Thymus (tissue), 11 donors: ENCODE data around the gene ZNF516. TPM values are rescaled to one million over a fixed set of nuclear protein-coding genes. Genes with fewer than 3 reads are reported as not detected.
A peak's percentile ranks its signal among the peaks of the same experiment; 100 is the strongest.

Experiments used
- DNase-seq, 9 donors: peaks; one replicate each; pipeline ENCODE4 v3.0.0-alpha.2; 2013; ENCODE audit warnings: low spot score in 9 of 9, low read depth in 6 of 9, missing footprints in 1 of 9
- H3K27ac ChIP-seq, 2 donors: one replicate each; pipeline ENCODE4 v1.5.1; 2013; ENCODE audit warnings: control low read depth in 1 of 2, low read depth in 1 of 2, low read length in 1 of 2, mild to moderate bottlenecking in 1 of 2, moderate library complexity in 1 of 2
- H3K27me3 ChIP-seq, 2 donors: one replicate each; pipeline ENCODE4 v1.5.1; 2013; ENCODE audit warnings: low read length in 1 of 2; ENCODE audit not compliant: control insufficient read depth in 2 of 2, insufficient read depth in 1 of 2
- H3K36me3 ChIP-seq, 2 donors: one replicate each; pipeline ENCODE4 v1.5.1; 2013; ENCODE audit warnings: low read length in 1 of 2, mild to moderate bottlenecking in 1 of 2, moderate library complexity in 1 of 2; ENCODE audit not compliant: control insufficient read depth in 2 of 2, insufficient read depth in 2 of 2
- H3K4me1 ChIP-seq, 2 donors: one replicate each; pipeline ENCODE4 v1.5.1; 2013; ENCODE audit warnings: low read length in 2 of 2; ENCODE audit not compliant: control insufficient read depth in 2 of 2, insufficient read depth in 2 of 2
- H3K4me3 ChIP-seq, 2 donors: one replicate each; pipeline ENCODE4 v1.5.1; 2013; ENCODE audit warnings: low read length in 2 of 2, control low read depth in 1 of 2, mild to moderate bottlenecking in 1 of 2
- H3K9me3 ChIP-seq, 2 donors: one replicate each; pipeline ENCODE4 v1.5.1; 2013; ENCODE audit warnings: low read length in 1 of 2, mild to moderate bottlenecking in 1 of 2; ENCODE audit not compliant: control insufficient read depth in 2 of 2, insufficient read depth in 1 of 2
- WGBS: extraction: QIAGEN DNeasy Blood & Tissue Kit; methylation state at CpG from one replicate; pipeline ENCODE4 v1.1.7; 2013; 5-methylcytosine and 5-hydroxymethylcytosine counted together
- polyA plus RNA-seq: library from polyadenylated mRNA; stranded (reverse); fragments of 200-250 nt; gene quantifications from one replicate; pipeline ENCODE4 v1.2.3, GENCODE V29; 2013
- total RNA-seq: library from RNA; stranded (reverse); fragments of 120-200 nt; gene quantifications from one replicate; pipeline ENCODE4 v1.2.4, GENCODE V29; 2013
- donor health status: healthy.

ZNF516 gene
- total and polyA plus RNA-seq, 2 donors: 5.9 to 8.9 TPM

GRCh38 chr18:76380791-76381405, 114.1 kb downstream of the ZNF516 start:
- DNase-seq: peak in 3 of 9 donors; percentile 13 to 30 (median 25)
- Histone ChIP-seq H3K4me1 (peaks cover 4 to 12% of the 10 kb centered on the region in 2 donors), H3K36me3 (peaks cover 0 to 6% of the 10 kb centered on the region in 2 donors)

DNA sequence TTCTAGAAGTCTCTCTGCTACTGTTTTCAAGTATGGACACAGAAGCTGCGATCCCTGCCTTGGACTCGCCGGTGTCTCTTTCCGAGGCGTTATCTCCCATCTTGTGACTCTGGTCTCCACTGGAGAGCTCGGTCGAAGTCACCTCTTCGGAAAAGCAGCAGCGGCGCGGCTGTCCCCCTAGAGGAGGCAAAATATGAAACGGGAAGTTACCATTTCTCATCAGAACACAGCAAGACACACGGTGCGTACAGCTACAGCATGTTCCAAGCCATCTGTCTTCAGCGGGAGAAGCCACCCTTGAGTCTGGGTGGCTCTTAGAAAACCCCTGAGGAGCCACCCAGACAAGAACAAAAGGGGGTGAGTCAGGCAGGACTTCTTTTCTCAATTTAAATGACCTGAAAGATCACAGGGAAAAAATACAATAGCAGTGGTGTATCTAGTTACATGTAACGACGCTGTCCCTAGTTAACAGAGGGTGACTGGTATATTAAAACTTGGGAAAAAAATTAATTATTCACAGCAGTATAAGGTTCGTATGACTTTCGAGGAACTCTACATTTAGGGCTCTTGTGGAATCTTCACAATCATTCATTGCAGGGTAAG, 114.8 kb downstream of the ZNF516 start:
- H3K4me3 ChIP-seq: no peak overlapping the region
- H3K27me3 ChIP-seq: no peaks in the 10 kb centered on the region
- 95% methylated on average over 19 of the region's 19 CpGs for WGBS
- DNase-seq: no peak
- H3K4me1 ChIP-seq: peaks cover 4 to 15% of the 10 kb centered on the region in 2 donors
- no peak overlapping the region for H3K27ac ChIP-seq
- H3K36me3 ChIP-seq: peaks cover 0 to 6% of the 10 kb centered on the region in 2 donors
- H3K9me3 ChIP-seq: no peaks in the 10 kb centered on the region

More at GRCh38 chr18:76380791-76381405, 114.1 kb downstream of the ZNF516 start:
- Histone ChIP-seq H3K27ac (no peak overlapping the region), H3K4me3 (no peak overlapping the region), H3K9me3 (no peaks in the 10 kb centered on the region), H3K27me3 (no peaks in the 10 kb centered on the region)
- 86% methylated on average over 26 of the region's 26 CpGs for WGBS

- 98% methylated on average over 53 of the region's 53 CpGs for WGBS
- H3K27me3 ChIP-seq: no peaks in the 10 kb centered on the region
- H3K4me3 ChIP-seq: no peak overlapping the region
- H3K4me1 ChIP-seq: peaks cover 4 to 23% of the 10 kb centered on the region in 2 donors
- no peak for DNase-seq
- no peak overlapping the region for H3K27ac ChIP-seq
- no peaks in the 10 kb centered on the region for H3K9me3 ChIP-seq
- H3K36me3 ChIP-seq: peaks cover 0 to 6% of the 10 kb centered on the region in 2 donors
These were observed 115.6 kb downstream of the ZNF516 start for GRCh38 chr18:76379226-76380126.

- Histone ChIP-seq H3K4me1 (peaks cover 7 to 26% of the 10 kb centered on the region in 2 donors), H3K9me3 (no peaks in the 10 kb centered on the region), H3K27me3 (no peaks in the 10 kb centered on the region), H3K4me3 (no peak overlapping the region), H3K36me3 (peaks cover 0 to 6% of the 10 kb centered on the region in 2 donors), H3K27ac (no peak overlapping the region)
- DNase-seq: no peak
- WGBS: 97% methylated on average over 32 of the region's 32 CpGs
These were observed 116.4 kb downstream of the ZNF516 start for GRCh38 chr18:76378526-76379215.

GRCh38 chr18:76377359-76377756, 117.7 kb downstream of the ZNF516 start:
- Histone ChIP-seq H3K9me3 (no peaks in the 10 kb centered on the region), H3K4me1 (peaks cover 7 to 30% of the 10 kb centered on the region in 2 donors), H3K36me3 (peaks cover 0 to 6% of the 10 kb centered on the region in 2 donors), H3K4me3 (no peak overlapping the region), H3K27ac (no peak overlapping the region), H3K27me3 (no peaks in the 10 kb centered on the region)
- DNase-seq: no peak
- WGBS: 53% methylated on average over 3 of the region's 3 CpGs

DNA sequence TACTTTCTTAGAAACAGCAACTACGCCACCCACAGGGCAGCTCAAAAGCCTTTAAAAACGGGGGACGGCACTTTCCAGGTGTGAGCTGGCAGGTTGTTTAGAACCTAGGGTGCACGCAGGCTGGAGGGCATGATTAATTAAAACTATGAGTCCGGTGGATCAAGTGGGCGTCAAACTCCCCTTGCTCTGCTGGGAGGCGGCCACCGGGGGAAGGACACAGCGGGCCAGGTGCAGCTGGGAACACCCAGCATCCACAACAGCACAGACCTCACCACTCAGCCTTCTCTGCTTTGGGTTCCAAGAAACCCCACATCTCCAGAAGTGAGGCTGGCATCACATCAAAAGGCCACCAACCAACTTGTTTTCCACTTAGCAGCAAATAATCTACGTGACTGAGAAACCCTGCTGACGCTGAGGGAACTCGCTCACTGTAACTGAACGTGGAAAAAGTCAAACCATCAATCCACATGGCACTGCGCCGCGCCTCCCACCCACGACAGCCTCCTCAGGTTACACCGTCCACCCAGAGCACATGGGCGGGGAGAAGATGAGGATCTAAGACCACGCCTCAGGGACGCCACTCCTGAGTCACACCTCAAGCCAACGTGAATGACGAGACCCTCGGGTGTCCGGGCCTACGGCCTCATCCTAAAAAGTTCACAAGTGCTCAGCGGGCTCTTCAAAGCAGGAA, 118.2 kb downstream of the ZNF516 start:
- 41% methylated on average over 27 of the region's 27 CpGs for WGBS
- Histone ChIP-seq H3K36me3 (peaks cover 0 to 6% of the 10 kb centered on the region in 2 donors), H3K4me3 (no peak overlapping the region), H3K9me3 (no peaks in the 10 kb centered on the region), H3K27me3 (no peaks in the 10 kb centered on the region), H3K4me1 (peaks cover 7 to 30% of the 10 kb centered on the region in 2 donors), H3K27ac (no peak overlapping the region)
- DNase-seq: peak in 2 of 9 donors; percentile 19 to 44

GRCh38 chr18:76376225-76376624, 118.8 kb downstream of the ZNF516 start:
- DNase-seq: no peak
- Histone ChIP-seq H3K27ac (no peak overlapping the region), H3K4me1 (peaks cover 7 to 30% of the 10 kb centered on the region in 2 donors), H3K4me3 (no peak overlapping the region), H3K36me3 (peaks cover 0 to 6% of the 10 kb centered on the region in 2 donors), H3K27me3 (no peaks in the 10 kb centered on the region), H3K9me3 (no peaks in the 10 kb centered on the region)
- WGBS: 92% methylated on average over 2 of the region's 2 CpGs
